ENCODE measurements around the gene TRIM27.
A peak's percentile ranks its signal among the peaks of the same experiment; 100 is the strongest.
"Not testable (repeated sequence)": the region's sequence is repeated elsewhere in the genome, so short reads cannot be mapped to it uniquely, and the experiment has no call there.

The TRIM27 gene

GRCh38 chr6:28923318-28924102 is at the start of gene TRIM27:
TSS of gene TRIM27 (minus strand) at chr6:28923985. CDS start at chr6:28923632, 353 bp downstream.
- peak; percentile 87 for DNase-seq

DNA sequence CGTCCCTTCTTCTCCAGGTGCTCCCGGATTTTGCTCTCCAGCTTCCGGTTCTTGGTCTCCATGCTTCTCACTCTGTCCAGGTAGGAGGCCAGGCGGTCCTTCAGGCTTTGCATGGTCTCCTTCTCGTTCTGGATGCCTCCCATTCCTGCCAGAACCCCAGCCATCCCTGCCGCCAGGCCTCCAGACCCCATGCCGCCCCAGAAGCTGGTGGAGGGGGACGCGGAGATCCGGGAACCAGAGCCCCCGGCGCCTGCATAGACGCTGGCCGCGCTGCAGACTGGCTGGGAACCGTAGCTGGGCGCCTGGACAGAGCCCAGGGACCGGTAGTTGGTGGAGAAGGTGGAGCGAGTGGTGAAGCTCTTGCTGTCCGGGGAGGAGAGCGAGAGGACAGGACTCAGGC is 46.3 kb upstream of the TRIM27 start:
- not testable (repeated sequence) for DNase-seq

- DNase-seq, result no peak
These were observed 45.3 kb upstream of the TRIM27 start for GRCh38 chr6:28969129-28969528.

- DNase-seq, result no peak
These were observed 44.7 kb upstream of the TRIM27 start for GRCh38 chr6:28968476-28968875.

DNA sequence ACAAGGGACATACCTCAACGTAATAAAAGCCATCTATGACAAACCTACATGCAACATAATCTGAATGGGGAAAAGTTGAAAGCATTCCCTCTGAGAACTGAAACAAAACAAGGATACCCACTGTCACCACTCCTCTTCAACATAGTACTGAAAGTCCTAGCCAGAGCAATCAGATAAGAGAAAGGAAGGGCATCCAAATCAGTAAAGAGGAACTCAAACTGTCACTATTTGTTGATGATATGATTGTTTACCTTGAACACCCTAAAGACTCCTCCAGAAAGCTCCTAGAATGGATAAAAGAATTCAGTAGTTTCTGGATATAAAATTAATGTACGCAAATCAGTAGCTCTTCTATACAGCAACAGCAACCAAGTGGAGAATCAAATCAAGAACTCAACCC is 41.9 kb upstream of the TRIM27 start:
- DNase-seq, result no peak

GRCh38 chr6:28960846-28961500 is 37.2 kb upstream of the TRIM27 start:
- DNase-seq, result no peak

GRCh38 chr6:28958561-28959243 is 34.9 kb upstream of the TRIM27 start:
- not testable (repeated sequence) for DNase-seq

- not testable (repeated sequence) for DNase-seq
These were observed 34.1 kb upstream of the TRIM27 start for GRCh38 chr6:28957795-28958314.

- DNase-seq, result no peak
These were observed 32.5 kb upstream of the TRIM27 start for GRCh38 chr6:28956331-28956730.

DNA sequence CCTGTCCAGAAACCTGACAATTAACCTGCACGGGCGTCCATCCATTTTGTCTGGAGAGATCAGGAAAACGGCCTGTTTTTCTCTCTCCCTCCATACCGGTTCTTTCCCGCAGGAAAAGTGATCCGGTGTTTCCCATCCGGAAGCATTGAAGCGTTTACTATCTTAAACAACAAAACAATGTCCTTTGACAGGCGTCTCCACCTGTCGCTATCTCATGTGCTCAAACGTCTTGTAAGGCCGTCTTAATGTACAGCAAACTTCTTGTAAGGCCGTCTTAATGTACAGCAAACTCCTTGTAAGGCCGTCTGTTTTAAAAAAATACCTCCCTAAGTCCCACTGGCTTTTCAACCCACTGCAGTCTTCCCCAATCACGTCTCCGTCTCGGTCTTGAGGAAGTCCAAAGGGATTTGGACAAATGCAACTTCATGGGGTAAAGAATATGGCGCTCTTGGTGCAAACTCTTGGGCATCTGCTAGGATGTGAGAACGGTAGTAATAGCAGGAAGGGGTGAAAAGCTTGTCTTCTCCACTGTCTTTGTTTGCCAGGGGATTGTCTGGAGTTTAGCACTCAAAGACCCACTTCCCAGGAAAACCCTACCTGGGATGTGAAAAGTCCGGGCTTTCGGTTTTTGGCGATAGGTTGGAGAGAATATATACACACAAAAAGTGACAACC is 29.9 kb upstream of the TRIM27 start:
- no peak for DNase-seq

DNA sequence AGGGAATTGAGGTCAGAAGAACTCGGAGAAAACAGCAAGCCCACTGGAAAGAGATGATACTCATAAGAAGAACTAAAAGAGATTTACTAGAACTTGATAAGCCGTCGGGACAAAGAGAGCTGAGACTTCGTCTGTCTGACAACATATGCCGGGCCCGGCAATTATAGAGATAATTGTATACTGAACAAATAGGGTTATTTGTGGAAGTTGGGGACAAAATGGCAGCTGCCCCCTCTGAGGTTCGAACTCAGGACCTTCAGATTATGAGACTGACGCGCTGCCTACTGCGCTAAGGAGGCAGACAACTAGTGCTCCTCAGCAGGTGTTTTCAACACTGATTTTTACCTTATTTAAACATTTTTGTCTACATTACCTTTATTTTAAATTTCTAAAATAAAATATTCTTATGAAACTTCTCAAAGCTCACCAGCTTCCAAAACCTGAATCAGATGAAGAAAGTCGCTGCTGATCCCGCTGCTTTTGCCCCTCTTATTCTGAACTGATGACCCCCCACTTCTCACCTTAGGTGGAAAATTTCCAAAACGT is 29.3 kb upstream of the TRIM27 start:
- peak; percentile 61 for DNase-seq

DNA sequence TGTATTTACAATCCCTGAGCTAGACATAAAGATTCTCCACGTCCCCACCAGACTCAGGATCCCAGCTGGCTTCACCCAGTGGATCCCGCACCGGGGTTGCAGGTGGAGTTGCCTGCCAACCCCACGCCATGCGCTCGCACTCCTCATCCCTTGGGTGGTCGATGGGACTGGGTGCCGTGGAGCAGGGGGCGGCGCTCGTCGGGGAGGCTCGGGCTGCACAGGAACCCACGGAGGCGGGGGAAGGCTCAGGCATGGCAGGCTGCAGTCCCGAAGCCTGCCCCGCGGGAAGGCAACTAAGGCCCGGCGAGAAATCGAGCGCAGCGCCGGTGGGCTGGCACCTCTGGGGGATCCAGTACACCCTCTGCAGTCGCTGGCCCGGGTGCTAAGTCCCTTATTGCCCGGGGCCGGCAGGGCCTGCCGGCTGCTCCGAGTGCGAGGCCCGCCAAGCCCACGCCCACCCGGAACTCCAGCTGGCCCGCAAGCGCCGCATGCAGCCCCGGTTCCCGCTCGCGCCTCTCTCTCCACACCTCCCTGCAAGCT is 25.9 kb upstream of the TRIM27 start:
- not testable (repeated sequence) for DNase-seq

- no peak for DNase-seq
These were observed 25.1 kb upstream of the TRIM27 start for GRCh38 chr6:28948782-28949486.

DNA sequence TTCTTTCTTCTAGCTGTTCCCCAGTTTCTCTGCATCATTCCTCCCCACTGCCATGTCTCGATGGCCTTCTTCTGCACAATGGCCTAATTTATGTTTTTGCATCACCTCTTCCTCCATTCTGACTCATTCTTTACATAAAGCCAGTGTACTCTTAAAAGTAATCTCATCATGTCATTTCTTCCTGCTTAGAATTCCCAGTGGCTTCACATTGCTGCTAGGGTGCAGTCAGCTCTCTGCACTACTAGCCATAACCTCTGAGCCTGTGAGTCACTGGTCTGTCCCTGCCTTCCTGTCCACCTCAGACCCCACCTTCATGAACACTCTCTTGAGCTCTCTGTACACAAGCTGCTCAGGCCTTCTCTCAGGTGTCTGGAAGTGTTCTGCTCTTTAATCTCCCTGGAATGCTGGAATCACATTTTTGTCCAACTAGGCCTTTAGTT is 24.1 kb upstream of the TRIM27 start:
- DNase-seq, result no peak

GRCh38 chr6:28947067-28947765 is 23.4 kb upstream of the TRIM27 start:
- no peak for DNase-seq

DNA sequence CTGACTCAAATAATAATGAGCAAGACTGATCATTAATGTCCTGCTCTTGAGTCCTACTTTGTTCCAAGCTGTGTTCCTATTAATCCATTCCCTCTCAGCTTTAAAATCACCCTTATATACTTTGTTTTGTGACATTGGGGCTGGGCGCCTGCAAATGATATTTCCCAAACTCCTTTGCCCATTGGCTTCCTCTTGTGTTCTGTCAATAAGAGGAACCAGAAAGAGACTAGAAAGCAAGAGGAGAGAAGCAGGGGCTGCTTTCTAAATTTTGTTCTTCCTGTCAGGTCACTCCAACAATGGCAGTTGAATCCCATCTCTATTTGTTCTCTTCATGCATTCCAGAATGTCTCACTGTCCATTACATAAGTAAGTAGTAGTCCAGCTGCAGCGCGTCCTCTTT is 21.6 kb upstream of the TRIM27 start:
- no peak for DNase-seq

- peak; percentile 74 for DNase-seq
These were observed 20.7 kb upstream of the TRIM27 start for GRCh38 chr6:28944412-28944865.

DNA sequence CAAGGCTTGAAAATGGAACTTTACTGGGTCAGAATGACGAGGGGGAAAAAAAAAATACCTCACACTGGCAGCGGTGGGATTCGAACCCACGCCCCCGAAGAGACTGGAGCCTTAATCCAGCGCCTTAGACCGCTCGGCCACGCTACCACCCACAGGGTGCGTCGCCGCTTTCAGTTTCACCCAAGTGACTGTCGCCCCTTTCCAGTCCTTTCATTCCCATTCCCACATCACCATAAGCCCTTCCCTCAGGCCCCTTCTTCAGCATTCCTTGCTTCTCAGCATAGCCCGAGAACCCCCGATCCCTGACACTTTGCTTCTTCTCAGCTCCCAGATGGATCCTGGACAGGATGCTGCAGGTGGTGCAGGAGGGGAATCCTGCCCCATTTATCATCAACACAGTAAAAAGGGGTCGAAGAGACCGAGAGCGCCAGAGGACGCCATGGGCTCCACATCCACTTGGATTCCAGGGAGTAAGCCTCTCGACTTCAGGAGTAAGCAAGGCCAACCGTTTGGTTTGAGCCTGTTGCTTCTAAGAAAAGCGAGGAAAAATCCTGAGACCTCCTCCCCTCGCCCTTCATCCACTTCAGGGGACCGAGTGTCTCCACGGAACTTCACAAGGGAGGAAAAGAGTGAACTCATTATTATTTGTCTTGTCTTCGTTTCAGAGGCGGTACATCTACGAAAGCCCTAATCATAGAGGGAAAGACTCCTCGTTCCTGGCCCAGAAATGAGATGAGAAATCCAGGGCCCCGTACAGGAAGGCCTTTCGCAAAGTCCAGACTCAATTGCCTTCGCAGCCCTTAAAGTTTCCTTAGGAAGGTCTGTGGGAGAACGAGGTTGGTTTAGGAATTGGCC is 20.0 kb upstream of the TRIM27 start:
- peak; percentile 68 for DNase-seq

GRCh38 chr6:28943223-28943556 is 19.4 kb upstream of the TRIM27 start:
- no peak for DNase-seq
